Mammary epithelial cell (primary cell): Measurements from ENCODE around the gene TREML4.

Experiments
- CTCF ChIP-seq, 2 donors: IDR thresholded peaks in 1 of 2; conservative IDR thresholded peaks in 1 of 2; 2 replicates each; pipeline ENCODE4 v1.5.1; 2011 to 2012; ENCODE audit warnings: inconsistent platforms in 2 of 2, low read length in 2 of 2, mild to moderate bottlenecking in 2 of 2, control low read depth in 1 of 2, low read depth in 1 of 2; ENCODE audit not compliant: insufficient read depth in 1 of 2; ENCODE audit errors: extremely low read depth in 1 of 2
- EZH2 ChIP-seq: IDR thresholded peaks from 2 replicates; pipeline ENCODE4 v1.6.1; 2012; ENCODE audit warnings: low read length, inconsistent platforms, borderline replicate concordance

GRCh38 chr6:41247288-41247865 lies 19.2 kb downstream of the TREML4 start:
- TF ChIP-seq CTCF (conservative IDR thresholded peaks at IDR 0.05 in 1 of 2, IDR thresholded peaks at IDR 0.05 in 1 of 2; ENCODE audit: extremely low read depth in 1 of 2, insufficient read depth in 1 of 2, low read depth in 1 of 2, low read length in 2 of 2), result no peak
- TF ChIP-seq EZH2, result no peak
